ENCODE results near the gene MEGF11.

GRCh38 chr15:65920121-65920520 is 333.4 kb downstream of the MEGF11 start:
- TF ChIP-seq CTCF (IDR thresholded peaks at IDR 0.05) (no peak), POLR2A (IDR thresholded peaks at IDR 0.05) (no peak)

All from right lobe of liver (tissue), 4 donors.